Sigmoid colon (tissue), 7 donors: ENCODE results near the gene TULP1. TPM values are rescaled to one million over a fixed set of nuclear protein-coding genes. Genes with fewer than 3 reads are reported as not detected.

Experiments used
- DNase-seq: peaks from one replicate; pipeline ENCODE4 v3.0.0-alpha.2; 2019
- H3K27ac ChIP-seq, 4 donors: fragments of 200-600 bp; sonication (generic); one replicate each; pipeline ENCODE4 v1.5.1; 2016 to 2019; ENCODE audit warnings: mild to moderate bottlenecking in 1 of 4
- H3K27me3 ChIP-seq, 3 donors: fragments of 200-600 bp; sonication (generic); one replicate each; pipeline ENCODE4 v1.5.1; 2019; ENCODE audit warnings: mild to moderate bottlenecking in 1 of 3
- H3K36me3 ChIP-seq, 4 donors: fragments of 200-600 bp; sonication (generic); one replicate each; pipeline ENCODE4 v1.5.1; 2016 to 2019
- H3K4me1 ChIP-seq, 4 donors: fragments of 200-600 bp; sonication (generic); one replicate each; pipeline ENCODE4 v1.5.1; 2017 to 2019
- H3K4me3 ChIP-seq, 4 donors: fragments of 200-600 bp; sonication (generic); one replicate each; pipeline ENCODE4 v1.5.1; 2017 to 2019; ENCODE audit warnings: mild to moderate bottlenecking in 2 of 4, moderate library complexity in 1 of 4
- H3K9me3 ChIP-seq, 4 donors: fragments of 200-600 bp in 3 of 4; sonication (generic) in 3 of 4; one replicate each; pipeline versions ENCODE4 v1.5.1 to v1.6.1; 2013 to 2019
- CTCF ChIP-seq, 4 experiments: fragments of 450-650 bp in 3 of 4; fragments of 200-600 bp in 1 of 4; IDR thresholded peaks; one replicate each; pipeline ENCODE4 v1.5.1; 2016 to 2019; ENCODE audit warnings: antibody characterized with exemption in 4 of 4, mild to moderate bottlenecking in 3 of 4, moderate library complexity in 2 of 4
- EP300 ChIP-seq, 4 donors: sonication (generic); formaldehyde crosslinking; IDR thresholded peaks; one replicate each; pipeline ENCODE4 v1.6.1; 2017; ENCODE audit warnings: antibody characterized with exemption in 4 of 4
- POLR2A ChIP-seq, 2 donors: fragments of 450-650 bp; IDR thresholded peaks; one replicate each; pipeline ENCODE4 v1.6.1; 2016; ENCODE audit warnings: antibody characterized with exemption in 2 of 2, mild to moderate bottlenecking in 2 of 2, moderate library complexity in 2 of 2
- POLR2AphosphoS5 ChIP-seq, 4 donors: sonication (generic); formaldehyde crosslinking; IDR thresholded peaks; one replicate each; pipeline ENCODE4 v1.6.1; 2017; ENCODE audit warnings: antibody characterized with exemption in 4 of 4
- WGBS, 2 donors: extraction: QIAGEN DNeasy Blood & Tissue Kit; methylation state at CpG; one replicate each; pipeline ENCODE4 v1.1.7; 2013; 5-methylcytosine and 5-hydroxymethylcytosine counted together
- intact Hi-C: fragments of 100-400 bp; cut with DNase I; formaldehyde crosslinking; loops from one replicate; pipeline ENCODE4 v1.15.1; 2023
- polyA plus RNA-seq, 3 donors: library from polyadenylated mRNA; stranded (reverse); fragments of 200-250 nt; gene quantifications; one replicate each; pipeline ENCODE4 v1.2.3, GENCODE V29; 2013
- total RNA-seq, 4 donors: library from RNA; depleted of rRNA; stranded (reverse); fragments of >200 nt; gene quantifications; one replicate each; pipeline ENCODE4 v1.1.0, GENCODE V29; 2016
- donor health status: healthy with polysubstance abuse.
- donor health status: Bipolar disorder and iron deficiency.
- donor health status: healthy.

TULP1 gene
- total and polyA plus RNA-seq, 7 donors: not detected

- 96 to 98% methylated on average over 1 of the region's 1 CpG for WGBS, 2 donors
- H3K36me3 ChIP-seq: peaks cover 0 to 12% (median 2%) of the 10 kb centered on the region in 4 donors
- no peaks in the 10 kb centered on the region for H3K27me3 ChIP-seq
- intact Hi-C loops: no loop called here
- no peak overlapping the region for H3K4me3 ChIP-seq
- H3K9me3 ChIP-seq: no peaks in the 10 kb centered on the region
- no peak for DNase-seq
- H3K27ac ChIP-seq: no peak overlapping the region
- H3K4me1 ChIP-seq: peaks cover 0 to 23% (median 19%) of the 10 kb centered on the region in 4 donors
- no peak for TF ChIP-seq CTCF (IDR thresholded peaks at IDR 0.05)
- TF ChIP-seq POLR2A (IDR thresholded peaks at IDR 0.05): no peak
- no peak for TF ChIP-seq POLR2AphosphoS5 (IDR thresholded peaks at IDR 0.05)
- no peak for TF ChIP-seq EP300 (IDR thresholded peaks at IDR 0.05)
Measured at GRCh38 chr6:35465646-35466045, 47.0 kb downstream of the TULP1 start.

GRCh38 chr6:35463292-35463691 is 49.4 kb downstream of the TULP1 start:
- Histone ChIP-seq H3K27ac (no peak overlapping the region), H3K4me1 (peaks cover 0 to 6% (median 5%) of the 10 kb centered on the region in 4 donors), H3K9me3 (no peaks in the 10 kb centered on the region), H3K36me3 (peaks cover 0 to 12% (median 0%) of the 10 kb centered on the region in 4 donors), H3K27me3 (no peaks in the 10 kb centered on the region), H3K4me3 (no peak overlapping the region)
- intact Hi-C loops: no loop called here
- DNase-seq: no peak
- 94 to 96% methylated on average over 4 of the region's 4 CpGs for WGBS, 2 donors
- TF ChIP-seq CTCF (IDR thresholded peaks at IDR 0.05): no peak
- TF ChIP-seq POLR2AphosphoS5 (IDR thresholded peaks at IDR 0.05): no peak

GRCh38 chr6:35461270-35461669 is 51.4 kb downstream of the TULP1 start:
- H3K9me3 ChIP-seq: no peaks in the 10 kb centered on the region
- H3K27ac ChIP-seq: no peak overlapping the region
- DNase-seq: no peak
- H3K4me1 ChIP-seq: no peaks in the 10 kb centered on the region
- no peak overlapping the region for H3K4me3 ChIP-seq
- peaks cover 0 to 21% (median 0%) of the 10 kb centered on the region in 4 donors for H3K36me3 ChIP-seq
- H3K27me3 ChIP-seq: no peaks in the 10 kb centered on the region
- intact Hi-C loops: no loop called here
- TF ChIP-seq CTCF (IDR thresholded peaks at IDR 0.05) (no peak), EP300 (IDR thresholded peaks at IDR 0.05) (no peak), POLR2A (IDR thresholded peaks at IDR 0.05) (no peak), POLR2AphosphoS5 (IDR thresholded peaks at IDR 0.05) (no peak)
- 84 to 93% methylated on average over 3 of the region's 3 CpGs for WGBS, 2 donors

- H3K36me3 ChIP-seq: peaks cover 0 to 23% (median 0%) of the 10 kb centered on the region in 4 donors
- intact Hi-C loops: no loop called here
- 85 to 87% methylated on average over 4 of the region's 4 CpGs for WGBS, 2 donors
Measured at GRCh38 chr6:35457907-35458306, 54.8 kb downstream of the TULP1 start.

More at GRCh38 chr6:35457907-35458306, 54.8 kb downstream of the TULP1 start:
- Histone ChIP-seq H3K9me3 (no peaks in the 10 kb centered on the region), H3K27ac (no peak overlapping the region), H3K4me3 (no peak overlapping the region), H3K4me1 (peaks cover 0 to 11% (median 8%) of the 10 kb centered on the region in 4 donors), H3K27me3 (no peaks in the 10 kb centered on the region)
- no peak for DNase-seq
- TF ChIP-seq CTCF (IDR thresholded peaks at IDR 0.05) (no peak), POLR2AphosphoS5 (IDR thresholded peaks at IDR 0.05) (no peak), EP300 (IDR thresholded peaks at IDR 0.05) (no peak), POLR2A (IDR thresholded peaks at IDR 0.05) (no peak)
